Stimulated activated CD4-positive, alpha-beta T cell treated with anti-CD3 and anti-CD28 coated beads, Interleukin-4, amount 100 ng/mL, for 1 hour (primary cell): ENCODE measurements around the gene SMCHD1.
"Not testable (repeated sequence)": the region's sequence is repeated elsewhere in the genome, so short reads cannot be mapped to it uniquely, and the experiment has no call there.

Experiments used
- DNase-seq: peaks from one replicate; pipeline ENCODE4 v3.0.0-alpha.2; 2020

Gene SMCHD1

GRCh38 chr18:2660849-2661248, 5.3 kb downstream of the SMCHD1 start:
- not testable (repeated sequence) for DNase-seq

- not testable (repeated sequence) for DNase-seq
Observed at GRCh38 chr18:2662288-2662687, 6.8 kb downstream of the SMCHD1 start.

GRCh38 chr18:2662990-2663389, 7.5 kb downstream of the SMCHD1 start:
- DNase-seq: no peak

- DNase-seq: no peak
Observed at GRCh38 chr18:2672410-2672809, 16.9 kb downstream of the SMCHD1 start.

GRCh38 chr18:2672872-2673271, 17.3 kb downstream of the SMCHD1 start:
- no peak for DNase-seq

- not testable (repeated sequence) for DNase-seq
Observed at GRCh38 chr18:2678933-2679332, 23.4 kb downstream of the SMCHD1 start.

- DNase-seq: no peak
Observed at GRCh38 chr18:2680216-2680792, 24.8 kb downstream of the SMCHD1 start.

- DNase-seq: no peak
Observed at GRCh38 chr18:2681993-2682603, 26.6 kb downstream of the SMCHD1 start.

GRCh38 chr18:2683055-2683454, 27.5 kb downstream of the SMCHD1 start:
- DNase-seq: no peak

- DNase-seq: no peak
Observed at GRCh38 chr18:2686349-2686968, 30.9 kb downstream of the SMCHD1 start.

- no peak for DNase-seq
Observed at GRCh38 chr18:2687390-2688001, 32.0 kb downstream of the SMCHD1 start.

- DNase-seq: no peak
Observed at GRCh38 chr18:2692508-2692907, 37.0 kb downstream of the SMCHD1 start.

- no peak for DNase-seq
Observed at GRCh38 chr18:2697184-2697583, 41.7 kb downstream of the SMCHD1 start.

GRCh38 chr18:2699001-2699400, 43.5 kb downstream of the SMCHD1 start:
- DNase-seq: no peak

- DNase-seq: no peak
Observed at GRCh38 chr18:2704541-2704940, 49.0 kb downstream of the SMCHD1 start.

- DNase-seq: no peak
Observed at GRCh38 chr18:2706903-2707302, 51.4 kb downstream of the SMCHD1 start.

- no peak for DNase-seq
Observed at GRCh38 chr18:2707551-2708168, 52.1 kb downstream of the SMCHD1 start.

- no peak for DNase-seq
Observed at GRCh38 chr18:2709316-2709715, 53.8 kb downstream of the SMCHD1 start.

GRCh38 chr18:2714140-2714539, 58.6 kb downstream of the SMCHD1 start:
- DNase-seq: no peak

GRCh38 chr18:2715990-2716389, 60.5 kb downstream of the SMCHD1 start:
- DNase-seq: no peak

- DNase-seq: no peak
Observed at GRCh38 chr18:2716394-2717326, 61.1 kb downstream of the SMCHD1 start.

GRCh38 chr18:2717407-2717806, 61.9 kb downstream of the SMCHD1 start:
- no peak for DNase-seq

GRCh38 chr18:2719040-2719439, 63.5 kb downstream of the SMCHD1 start:
- DNase-seq: no peak
